Measurements from ENCODE around the gene PODNL1.

DNA sequence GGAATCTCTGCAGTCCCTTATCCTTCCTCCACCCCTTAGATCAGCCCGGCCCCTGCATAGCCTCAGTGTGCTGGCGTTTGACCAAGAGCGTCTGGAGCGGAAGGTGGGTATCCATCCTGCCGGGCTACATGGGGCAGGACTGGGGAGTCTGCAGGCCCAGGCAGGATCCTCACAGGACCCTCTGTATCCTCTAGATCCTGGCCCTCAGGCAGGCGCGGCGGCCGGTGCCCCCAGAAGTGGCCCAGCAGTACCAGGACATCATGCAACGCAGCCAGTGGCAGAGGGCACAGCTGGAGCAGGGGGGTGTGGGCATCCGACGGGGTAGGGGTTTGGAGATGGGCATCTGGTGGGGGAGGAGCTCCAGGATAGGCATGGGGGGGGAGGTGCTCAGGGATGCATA, 8.9 kb downstream of the PODNL1 start:
- TF ChIP-seq, protein P1, sequence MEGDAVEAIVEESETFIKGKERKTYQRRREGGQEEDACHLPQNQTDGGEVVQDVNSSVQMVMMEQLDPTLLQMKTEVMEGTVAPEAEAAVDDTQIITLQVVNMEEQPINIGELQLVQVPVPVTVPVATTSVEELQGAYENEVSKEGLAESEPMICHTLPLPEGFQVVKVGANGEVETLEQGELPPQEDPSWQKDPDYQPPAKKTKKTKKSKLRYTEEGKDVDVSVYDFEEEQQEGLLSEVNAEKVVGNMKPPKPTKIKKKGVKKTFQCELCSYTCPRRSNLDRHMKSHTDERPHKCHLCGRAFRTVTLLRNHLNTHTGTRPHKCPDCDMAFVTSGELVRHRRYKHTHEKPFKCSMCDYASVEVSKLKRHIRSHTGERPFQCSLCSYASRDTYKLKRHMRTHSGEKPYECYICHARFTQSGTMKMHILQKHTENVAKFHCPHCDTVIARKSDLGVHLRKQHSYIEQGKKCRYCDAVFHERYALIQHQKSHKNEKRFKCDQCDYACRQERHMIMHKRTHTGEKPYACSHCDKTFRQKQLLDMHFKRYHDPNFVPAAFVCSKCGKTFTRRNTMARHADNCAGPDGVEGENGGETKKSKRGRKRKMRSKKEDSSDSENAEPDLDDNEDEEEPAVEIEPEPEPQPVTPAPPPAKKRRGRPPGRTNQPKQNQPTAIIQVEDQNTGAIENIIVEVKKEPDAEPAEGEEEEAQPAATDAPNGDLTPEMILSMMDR (IDR thresholded peaks at IDR 0.05) = no peak
- TF ChIP-seq EP300 (IDR thresholded peaks at IDR 0.05) = no peak
- TF ChIP-seq POLR2A (IDR thresholded peaks at IDR 0.05) = no peak
